CD14-positive monocyte (primary cell): ENCODE results near the gene GNAT3. TPM values are rescaled to one million over a fixed set of nuclear protein-coding genes. Genes with fewer than 3 reads are reported as not detected.

ENCODE experiments used
- DNase-seq, 3 donors: peaks; one replicate each; pipeline ENCODE4 v3.0.0-alpha.2; 2011 to 2022
- H2AFZ ChIP-seq: 2 replicates; pipeline ENCODE4 v1.6.0; 2012; ENCODE audit warnings: mild to moderate bottlenecking, low read depth, low read length, inconsistent platforms; ENCODE audit not compliant: insufficient read depth, poor library complexity, severe bottlenecking
- H3K27ac ChIP-seq, 2 donors: 1 replicate in 1 of 2; 2 replicates in 1 of 2; pipeline ENCODE4 v1.5.1; 2012 to 2013; ENCODE audit warnings: low read length in 2 of 2, control low read depth in 1 of 2, inconsistent platforms in 1 of 2, low read depth in 1 of 2, mild to moderate bottlenecking in 1 of 2
- H3K27me3 ChIP-seq, 2 donors: one replicate each; pipeline versions ENCODE4 v1.6.0 to v1.6.1; 2011 to 2013; ENCODE audit warnings: low read length in 2 of 2; ENCODE audit not compliant: control insufficient read depth in 2 of 2, insufficient read depth in 2 of 2
- H3K36me3 ChIP-seq, 2 donors: replicated peaks in 1 of 2; 1 replicate in 1 of 2; 2 replicates in 1 of 2; pipeline versions ENCODE4 v1.5.1 to v1.6.1; 2012 to 2013; ENCODE audit warnings: low read length in 2 of 2, control low read depth in 1 of 2, inconsistent platforms in 1 of 2, mild to moderate bottlenecking in 1 of 2; ENCODE audit not compliant: insufficient read depth in 2 of 2, control insufficient read depth in 1 of 2
- H3K4me1 ChIP-seq, 2 donors: 1 replicate in 1 of 2; 2 replicates in 1 of 2; pipeline versions ENCODE4 v1.5.1 to v1.6.1; 2012 to 2013; ENCODE audit warnings: low read length in 2 of 2, control low read depth in 1 of 2, inconsistent platforms in 1 of 2, mild to moderate bottlenecking in 1 of 2, moderate library complexity in 1 of 2; ENCODE audit not compliant: insufficient read depth in 2 of 2, control insufficient read depth in 1 of 2
- H3K4me2 ChIP-seq: replicated peaks from 2 replicates; pipeline ENCODE3; 2012; ENCODE audit warnings: low read length, moderate library complexity, mild to moderate bottlenecking; ENCODE audit not compliant: poor library complexity, severe bottlenecking; ENCODE audit errors: extremely low read depth
- H3K4me3 ChIP-seq, 3 experiments: fragments of 200-600 bp in 1 of 3; sonication (generic) in 1 of 3; replicated peaks in 1 of 3; 1 replicate in 2 of 3; 2 replicates in 1 of 3; pipeline ENCODE4 v1.5.1; 2011 to 2013; ENCODE audit warnings: low read length in 3 of 3, mild to moderate bottlenecking in 3 of 3, control low read depth in 2 of 3, low read depth in 2 of 3, inconsistent platforms in 1 of 3, moderate library complexity in 1 of 3
- H3K79me2 ChIP-seq: 2 replicates; pipeline ENCODE4 v1.6.0; 2012; ENCODE audit warnings: mild to moderate bottlenecking, control low read depth, inconsistent platforms, low read length, moderate library complexity; ENCODE audit not compliant: insufficient read depth
- H3K9ac ChIP-seq: 2 replicates; pipeline ENCODE4 v1.6.0; 2017; ENCODE audit warnings: low read length, mild to moderate bottlenecking; ENCODE audit not compliant: insufficient read depth, poor library complexity, severe bottlenecking
- H3K9me3 ChIP-seq, 2 donors: replicated peaks in 1 of 2; 1 replicate in 1 of 2; 2 replicates in 1 of 2; pipeline versions ENCODE4 v1.5.1 to v1.6.1; 2012 to 2013; ENCODE audit warnings: low read length in 2 of 2, control low read depth in 1 of 2; ENCODE audit not compliant: control insufficient read depth in 1 of 2, insufficient read depth in 1 of 2
- H4K20me1 ChIP-seq: 2 replicates; pipeline ENCODE4 v1.6.0; 2012; ENCODE audit warnings: mild to moderate bottlenecking, low read length, control low read depth, moderate library complexity; ENCODE audit not compliant: insufficient read depth
- H3K27ac Mint-ChIP-seq, 7 donors: one replicate each; pipeline ENCODE4 v1.8.0; 2020; ENCODE audit warnings: mild to moderate bottlenecking in 7 of 7, mixed read lengths in 7 of 7, moderate library complexity in 6 of 7, inconsistent platforms in 2 of 7
- H3K27me3 Mint-ChIP-seq, 3 donors: one replicate each; pipeline ENCODE4 v1.8.0; 2021 to 2022; ENCODE audit warnings: low read depth in 3 of 3, mild to moderate bottlenecking in 3 of 3, mixed read lengths in 3 of 3, moderate library complexity in 3 of 3, inconsistent platforms in 1 of 3
- H3K36me3 Mint-ChIP-seq, 2 donors: one replicate each; pipeline ENCODE4 v1.8.0; 2020; ENCODE audit warnings: mixed read lengths in 2 of 2, inconsistent platforms in 1 of 2, mild to moderate bottlenecking in 1 of 2
- H3K4me1 Mint-ChIP-seq: one replicate; pipeline ENCODE4 v1.8.0; 2020; ENCODE audit warnings: mild to moderate bottlenecking, mixed read lengths
- H3K4me3 Mint-ChIP-seq, 2 donors: one replicate each; pipeline ENCODE4 v1.8.0; 2020; ENCODE audit warnings: mild to moderate bottlenecking in 2 of 2, mixed read lengths in 2 of 2, moderate library complexity in 1 of 2
- H3K9me3 Mint-ChIP-seq, 7 donors: one replicate each; pipeline ENCODE4 v1.8.0; 2020 to 2022; ENCODE audit warnings: mixed read lengths in 7 of 7, mild to moderate bottlenecking in 6 of 7, moderate library complexity in 6 of 7, inconsistent platforms in 2 of 7
- WGBS: methylation state at CpG from one replicate; pipeline ENCODE4 v1.1.5; 2013; ENCODE audit warnings: missing lambda C conversion rate; ENCODE audit not compliant: insufficient coverage; 5-methylcytosine and 5-hydroxymethylcytosine counted together
- intact Hi-C, 2 donors: fragments of 100-400 bp; cut with micrococcal nuclease; formaldehyde crosslinking; loops; one replicate each; pipeline versions ENCODE4 v1.15.0 to v1.15.1; 2023
- polyA plus RNA-seq, 3 donors: library from polyadenylated mRNA; depleted of rRNA in 1 of 3; unstranded in 2 of 3; stranded (reverse) in 1 of 3; fragments of 300-500 nt in 2 of 3; fragments of >200 nt in 1 of 3; fragmentation: Illumina TruSeq in 2 of 3; gene quantifications; 1 replicate in 2 of 3; 2 replicates in 1 of 3; pipeline ENCODE4 v1.2.3, GENCODE V29; 2012 to 2021
- TF ChIP-seq, protein P1 (sequence below): fragments of 200-600 bp; IDR thresholded peaks from one replicate; pipeline ENCODE4 v1.8.0; 2022; ENCODE audit warnings: antibody characterized with exemption, mild to moderate bottlenecking

The GNAT3 gene
- polyA plus RNA-seq, 3 donors = not detected

DNA sequence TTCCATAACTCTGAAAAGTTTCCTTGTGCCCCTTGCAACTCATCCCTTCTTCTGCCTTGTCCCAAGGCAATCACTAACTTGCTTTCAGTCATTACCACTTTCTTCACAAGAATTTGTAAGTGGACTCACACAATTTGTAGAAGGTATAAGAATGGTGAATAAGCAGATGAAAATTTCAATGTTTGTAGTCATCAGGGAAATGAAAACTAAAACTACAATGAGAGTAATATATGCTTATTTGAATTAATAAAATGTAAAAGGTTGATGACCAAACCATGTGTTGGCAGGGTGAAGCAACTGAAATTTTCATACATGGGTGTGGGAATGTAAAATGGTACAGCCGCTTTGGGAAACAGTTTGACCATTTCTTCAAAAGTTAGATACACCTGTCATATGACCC is 79.7 kb downstream of the GNAT3 start:
- H3K4me3 Mint-ChIP-seq = no peak overlapping the region

DNA sequence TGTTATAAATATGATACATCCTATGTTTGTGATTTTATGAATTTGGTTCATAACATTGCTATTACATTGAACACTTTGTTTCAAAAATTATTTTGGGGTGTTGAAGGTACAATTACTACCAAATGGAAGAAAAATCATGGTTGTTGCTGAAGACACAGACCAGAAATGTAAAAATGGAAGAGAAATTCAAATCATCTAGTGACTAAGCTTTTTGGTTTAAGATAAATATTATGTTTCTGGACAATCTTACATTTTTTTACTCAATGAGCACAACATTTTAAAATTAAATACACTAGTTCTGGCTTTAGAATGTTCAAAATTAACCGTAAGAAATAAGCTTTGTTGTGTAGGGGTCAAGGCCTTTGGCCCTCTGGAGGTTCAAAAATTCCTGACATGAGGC is 82.7 kb downstream of the GNAT3 start:
- Mint-ChIP-seq H3K27ac (no peak overlapping the region), H3K4me1 (peaks cover 24% of the 10 kb centered on the region), H3K27me3 (peaks cover 0 to 1% (median 0%) of the 10 kb centered on the region in 3 donors), H3K36me3 (no peaks in the 10 kb centered on the region), H3K9me3 (peaks cover 0 to 2% (median 2%) of the 10 kb centered on the region in 7 donors), H3K4me3 (no peak overlapping the region)
- TF ChIP-seq, protein P1, sequence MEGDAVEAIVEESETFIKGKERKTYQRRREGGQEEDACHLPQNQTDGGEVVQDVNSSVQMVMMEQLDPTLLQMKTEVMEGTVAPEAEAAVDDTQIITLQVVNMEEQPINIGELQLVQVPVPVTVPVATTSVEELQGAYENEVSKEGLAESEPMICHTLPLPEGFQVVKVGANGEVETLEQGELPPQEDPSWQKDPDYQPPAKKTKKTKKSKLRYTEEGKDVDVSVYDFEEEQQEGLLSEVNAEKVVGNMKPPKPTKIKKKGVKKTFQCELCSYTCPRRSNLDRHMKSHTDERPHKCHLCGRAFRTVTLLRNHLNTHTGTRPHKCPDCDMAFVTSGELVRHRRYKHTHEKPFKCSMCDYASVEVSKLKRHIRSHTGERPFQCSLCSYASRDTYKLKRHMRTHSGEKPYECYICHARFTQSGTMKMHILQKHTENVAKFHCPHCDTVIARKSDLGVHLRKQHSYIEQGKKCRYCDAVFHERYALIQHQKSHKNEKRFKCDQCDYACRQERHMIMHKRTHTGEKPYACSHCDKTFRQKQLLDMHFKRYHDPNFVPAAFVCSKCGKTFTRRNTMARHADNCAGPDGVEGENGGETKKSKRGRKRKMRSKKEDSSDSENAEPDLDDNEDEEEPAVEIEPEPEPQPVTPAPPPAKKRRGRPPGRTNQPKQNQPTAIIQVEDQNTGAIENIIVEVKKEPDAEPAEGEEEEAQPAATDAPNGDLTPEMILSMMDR = no peak
- no peak overlapping the region for H3K9ac ChIP-seq
- H3K4me3 ChIP-seq = no peak overlapping the region
- H3K27ac ChIP-seq = no peak overlapping the region
- H3K27me3 ChIP-seq = no peaks in the 10 kb centered on the region
- H3K79me2 ChIP-seq = no peaks in the 10 kb centered on the region
- no peak for DNase-seq
- no peaks in the 10 kb centered on the region for H4K20me1 ChIP-seq
- no peaks in the 10 kb centered on the region for H3K36me3 ChIP-seq
- intact Hi-C loops = loop anchor here (5.0 kb wide), 1 partner anchor 228 kb away; no protein-coding TSS in a partner anchor
- no peak overlapping the region for H2AFZ ChIP-seq
- H3K4me2 ChIP-seq = no peak overlapping the region
- no CpG with 5 or more reads among the region's 1 CpG for WGBS
- no peaks in the 10 kb centered on the region for H3K9me3 ChIP-seq
- peaks cover 18 to 26% of the 10 kb centered on the region in 2 donors for H3K4me1 ChIP-seq

More for the DNA sequence above, 79.7 kb downstream of the GNAT3 start:
- no CpG with 5 or more reads among the region's 1 CpG for WGBS
- H2AFZ ChIP-seq = no peak overlapping the region
- H3K4me2 ChIP-seq = no peak overlapping the region
- Mint-ChIP-seq H3K36me3 (no peaks in the 10 kb centered on the region), H3K9me3 (peaks cover 4 to 10% (median 8%) of the 10 kb centered on the region in 7 donors), H3K27ac (no peak overlapping the region), H3K4me1 (peaks cover 29% of the 10 kb centered on the region), H3K27me3 (peaks cover 0 to 4% (median 0%) of the 10 kb centered on the region in 3 donors)
- TF ChIP-seq, protein P1 = no peak
- no peaks in the 10 kb centered on the region for H4K20me1 ChIP-seq
- no peaks in the 10 kb centered on the region for H3K27me3 ChIP-seq
- H3K9me3 ChIP-seq = peaks cover 3 to 6% of the 10 kb centered on the region in 2 donors
- no peak overlapping the region for H3K27ac ChIP-seq
- H3K4me1 ChIP-seq = peaks cover 22 to 30% of the 10 kb centered on the region in 2 donors
- no peak overlapping the region for H3K9ac ChIP-seq
- intact Hi-C loops = no loop called here
- DNase-seq = no peak
- no peaks in the 10 kb centered on the region for H3K79me2 ChIP-seq
- H3K4me3 ChIP-seq = no peak overlapping the region
- H3K36me3 ChIP-seq = no peaks in the 10 kb centered on the region
